ENCODE data around the gene PCBP1. TPM values are rescaled to one million over a fixed set of nuclear protein-coding genes. Genes with fewer than 3 reads are reported as not detected.

PCBP1 gene
- 127 and 142 TPM in 2 replicates for total RNA-seq

GRCh38 chr2:70086838-70087701 lies at the start of gene PCBP1:
Gene PCBP1 (plus strand): TSS chr2:70087477. CDS start chr2:70087744, 267 bp downstream.

Other genes starting within 250 kb of the PCBP1 start
- gene SNRNP27, start 193.5 kb upstream of the PCBP1 start, total RNA-seq = 48.5 and 55.8 TPM in 2 replicates
- gene MXD1, start 172.4 kb upstream of the PCBP1 start, total RNA-seq = 3.9 TPM in 2 replicates
- 0.10 and 0.20 TPM in 2 replicates for gene ASPRV1, start 125.8 kb upstream of the PCBP1 start, total RNA-seq
- gene C2orf42, start 103.5 kb downstream of the PCBP1 start, total RNA-seq = 9.4 and 13.6 TPM in 2 replicates
- 41.3 and 41.7 TPM in 2 replicates for gene TIA1, start 161.2 kb downstream of the PCBP1 start, total RNA-seq
- 17.5 and 19.7 TPM in 2 replicates for gene PCYOX1, start 170.7 kb downstream of the PCBP1 start, total RNA-seq
- gene SNRPG, start 206.3 kb downstream of the PCBP1 start, total RNA-seq = 352 and 374 TPM in 2 replicates
- 57.5 and 67.7 TPM in 2 replicates for gene FAM136A, start 214.6 kb downstream of the PCBP1 start, total RNA-seq

Data from mammary microvascular endothelial cell (primary cell).